ENCODE measurements around the gene DNAH2.

- no peak for TF ChIP-seq POLR2A (IDR thresholded peaks at IDR 0.05)
- no peak for TF ChIP-seq CTCF (IDR thresholded peaks at IDR 0.05 in 8 of 11, conservative IDR thresholded peaks at IDR 0.05 in 3 of 11)
Observed at GRCh38 chr17:7769854-7770253, 52.3 kb downstream of the DNAH2 start.
